Lower leg skin (tissue), 4 donors: ENCODE measurements around the gene LIPG. TPM values are rescaled to one million over a fixed set of nuclear protein-coding genes. Genes with fewer than 3 reads are reported as not detected.

ENCODE experiments used
- DNase-seq, 2 donors: peaks; one replicate each; pipeline ENCODE4 v3.0.0-alpha.2; 2019; ENCODE audit warnings: low spot score in 2 of 2
- H3K4me3 ChIP-seq: fragments of 200-600 bp; sonication (generic); 2 replicates; pipeline ENCODE4 v1.5.1; 2017; ENCODE audit warnings: mild to moderate bottlenecking, low read depth; ENCODE audit not compliant: poor library complexity, severe bottlenecking
- POLR2A ChIP-seq, 2 donors: fragments of 450-650 bp; IDR thresholded peaks; one replicate each; pipeline ENCODE4 v1.6.1; 2016 to 2017; ENCODE audit warnings: antibody characterized with exemption in 2 of 2, mild to moderate bottlenecking in 1 of 2, moderate library complexity in 1 of 2
- WGBS, 2 donors: methylation state at CpG; one replicate each; pipeline ENCODE4 v1.1.5; 2018; 5-methylcytosine and 5-hydroxymethylcytosine counted together
- intact Hi-C: fragments of 100-400 bp; cut with DNase I; formaldehyde crosslinking; loops from one replicate; pipeline ENCODE4 v1.15.0; 2023; ENCODE audit warnings: low total_unique reads
- total RNA-seq, 4 donors: library from RNA; depleted of rRNA; stranded (reverse); fragments of >200 nt; gene quantifications; one replicate each; pipeline ENCODE4 v1.1.0, GENCODE V29; 2016
- TF ChIP-seq, protein P1 (sequence below), 3 donors: fragments of 450-650 bp; IDR thresholded peaks; one replicate each; pipeline ENCODE4 v1.5.1; 2016; ENCODE audit warnings: antibody characterized with exemption in 3 of 3, mild to moderate bottlenecking in 3 of 3, moderate library complexity in 2 of 3

The LIPG gene
- total RNA-seq, 4 donors from 2014 or later, result 0.23 to 3.6 (median 2.0) TPM

DNA sequence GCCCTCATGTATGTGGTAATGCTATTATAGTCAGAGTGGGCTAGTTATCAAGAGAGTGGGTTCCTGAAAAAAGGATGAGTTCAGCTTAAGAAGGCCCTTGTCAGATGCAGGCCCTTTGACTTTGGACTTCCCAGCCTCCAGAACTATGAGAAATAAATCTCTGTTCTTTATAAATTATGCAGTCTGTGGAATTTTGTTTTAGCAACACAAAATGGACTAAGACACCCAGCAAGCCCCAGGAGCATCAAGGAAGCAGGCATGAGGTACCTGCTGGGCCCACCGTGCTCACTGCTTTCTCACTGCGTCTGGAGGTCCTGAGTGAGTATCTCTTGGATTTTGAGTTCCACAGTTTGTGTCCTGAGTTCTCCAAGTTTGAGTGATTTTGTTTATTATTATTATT is 35.9 kb upstream of the LIPG start:
- H3K4me3 ChIP-seq, result no peak overlapping the region
- intact Hi-C loops, result no loop called here
- 95 to 98% methylated on average over 2 of the region's 2 CpGs for WGBS, 2 donors
- TF ChIP-seq, protein P1, sequence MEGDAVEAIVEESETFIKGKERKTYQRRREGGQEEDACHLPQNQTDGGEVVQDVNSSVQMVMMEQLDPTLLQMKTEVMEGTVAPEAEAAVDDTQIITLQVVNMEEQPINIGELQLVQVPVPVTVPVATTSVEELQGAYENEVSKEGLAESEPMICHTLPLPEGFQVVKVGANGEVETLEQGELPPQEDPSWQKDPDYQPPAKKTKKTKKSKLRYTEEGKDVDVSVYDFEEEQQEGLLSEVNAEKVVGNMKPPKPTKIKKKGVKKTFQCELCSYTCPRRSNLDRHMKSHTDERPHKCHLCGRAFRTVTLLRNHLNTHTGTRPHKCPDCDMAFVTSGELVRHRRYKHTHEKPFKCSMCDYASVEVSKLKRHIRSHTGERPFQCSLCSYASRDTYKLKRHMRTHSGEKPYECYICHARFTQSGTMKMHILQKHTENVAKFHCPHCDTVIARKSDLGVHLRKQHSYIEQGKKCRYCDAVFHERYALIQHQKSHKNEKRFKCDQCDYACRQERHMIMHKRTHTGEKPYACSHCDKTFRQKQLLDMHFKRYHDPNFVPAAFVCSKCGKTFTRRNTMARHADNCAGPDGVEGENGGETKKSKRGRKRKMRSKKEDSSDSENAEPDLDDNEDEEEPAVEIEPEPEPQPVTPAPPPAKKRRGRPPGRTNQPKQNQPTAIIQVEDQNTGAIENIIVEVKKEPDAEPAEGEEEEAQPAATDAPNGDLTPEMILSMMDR (IDR thresholded peaks at IDR 0.05), result no peak
- no peak for TF ChIP-seq POLR2A (IDR thresholded peaks at IDR 0.05)
- no peak for DNase-seq

DNA sequence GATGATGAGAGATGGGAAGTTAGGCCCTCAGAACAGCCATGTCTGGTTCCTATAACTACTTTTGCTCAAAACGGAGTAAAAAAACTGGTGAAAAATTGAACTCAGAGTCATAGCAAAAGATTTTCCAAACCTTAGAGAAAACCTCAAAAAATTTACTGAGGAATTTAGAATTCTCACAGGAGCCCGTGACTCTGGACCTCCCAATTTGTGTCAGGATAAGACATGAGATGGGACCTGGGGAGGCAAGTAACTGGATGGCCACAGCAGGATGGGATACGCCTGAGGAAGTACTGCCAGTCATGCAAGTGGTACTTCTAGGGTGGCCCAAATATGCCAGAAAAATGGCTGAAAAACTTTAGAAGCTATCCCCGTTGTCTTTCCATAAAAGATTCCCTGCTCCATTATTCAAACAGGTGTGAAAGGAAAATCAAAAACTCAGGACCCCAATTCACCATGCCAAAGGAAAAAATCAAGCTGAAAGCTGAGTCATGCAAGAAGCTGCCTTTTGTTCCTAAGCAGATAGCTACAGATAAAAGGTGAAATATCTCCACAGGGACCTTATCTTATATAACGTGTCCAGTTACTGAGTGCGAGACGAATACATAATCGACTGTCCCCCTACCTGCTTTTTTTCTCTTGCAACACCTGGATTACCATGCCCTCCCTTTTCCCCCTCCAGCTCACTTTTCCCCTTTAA is 34.1 kb upstream of the LIPG start:
- intact Hi-C loops, result no loop called here
- 64 to 65% methylated on average over 8 of the region's 8 CpGs for WGBS, 2 donors

DNA sequence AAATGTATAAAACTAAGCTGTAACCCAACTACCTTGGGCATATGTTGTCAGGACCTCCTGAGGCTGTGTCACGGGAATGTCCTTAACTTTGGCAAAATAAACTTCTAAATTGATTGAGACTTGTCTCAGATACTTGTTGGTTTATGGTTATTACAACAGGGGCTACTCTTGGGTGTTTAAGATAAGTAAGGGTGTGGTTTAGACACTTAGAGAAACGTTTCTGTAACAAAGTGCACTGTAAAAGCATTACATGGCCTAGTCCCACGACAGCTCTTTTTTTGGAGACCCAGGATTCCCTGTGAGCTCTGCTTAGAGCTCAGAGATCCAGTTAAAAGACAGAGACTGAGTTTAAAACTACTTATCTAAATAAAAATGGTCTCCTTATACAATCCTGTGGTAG is 32.3 kb upstream of the LIPG start:
- DNase-seq, result no peak
- TF ChIP-seq, protein P1 (IDR thresholded peaks at IDR 0.05), result no peak
- no peak for TF ChIP-seq POLR2A (IDR thresholded peaks at IDR 0.05)
- intact Hi-C loops, result no loop called here
- WGBS, 2 donors, result 66 to 70% methylated on average over 3 of the region's 3 CpGs
- H3K4me3 ChIP-seq, result no peak overlapping the region

More for the DNA sequence above, 34.1 kb upstream of the LIPG start:
- no peak for TF ChIP-seq POLR2A (IDR thresholded peaks at IDR 0.05)
- TF ChIP-seq, protein P1 (IDR thresholded peaks at IDR 0.05), result no peak
- H3K4me3 ChIP-seq, result no peak overlapping the region
- no peak for DNase-seq

DNA sequence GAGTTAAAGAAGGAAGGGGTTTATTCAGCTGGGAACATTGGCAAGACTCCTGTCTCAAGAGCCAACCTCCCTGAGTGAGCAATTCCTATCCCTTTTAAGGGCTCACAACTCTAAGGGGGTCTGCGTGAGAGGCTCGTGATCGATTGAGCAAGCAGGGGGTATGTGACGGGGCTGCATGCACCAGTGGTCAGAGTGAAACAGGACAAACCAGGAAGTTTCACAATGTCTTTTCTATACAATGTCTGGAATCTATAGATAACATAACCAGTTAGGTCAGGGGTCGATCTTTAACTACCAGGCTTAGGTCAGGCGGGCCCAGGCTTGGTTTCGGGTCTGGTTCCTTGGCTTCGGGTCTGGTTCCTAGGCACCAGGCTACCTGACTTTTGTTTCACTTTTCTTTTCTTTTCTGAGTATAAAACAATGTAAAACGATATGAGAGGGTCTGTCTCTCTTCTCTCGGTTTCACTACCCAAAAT is 30.1 kb upstream of the LIPG start:
- TF ChIP-seq POLR2A (IDR thresholded peaks at IDR 0.05), result no peak
- TF ChIP-seq, protein P1 (IDR thresholded peaks at IDR 0.05), result no peak
- peak in 1 of 2 donors; percentile 66 for DNase-seq
- H3K4me3 ChIP-seq, result no peak overlapping the region
- WGBS, 2 donors, result 83 to 87% methylated on average over 10 of the region's 10 CpGs
- intact Hi-C loops, result no loop called here

DNA sequence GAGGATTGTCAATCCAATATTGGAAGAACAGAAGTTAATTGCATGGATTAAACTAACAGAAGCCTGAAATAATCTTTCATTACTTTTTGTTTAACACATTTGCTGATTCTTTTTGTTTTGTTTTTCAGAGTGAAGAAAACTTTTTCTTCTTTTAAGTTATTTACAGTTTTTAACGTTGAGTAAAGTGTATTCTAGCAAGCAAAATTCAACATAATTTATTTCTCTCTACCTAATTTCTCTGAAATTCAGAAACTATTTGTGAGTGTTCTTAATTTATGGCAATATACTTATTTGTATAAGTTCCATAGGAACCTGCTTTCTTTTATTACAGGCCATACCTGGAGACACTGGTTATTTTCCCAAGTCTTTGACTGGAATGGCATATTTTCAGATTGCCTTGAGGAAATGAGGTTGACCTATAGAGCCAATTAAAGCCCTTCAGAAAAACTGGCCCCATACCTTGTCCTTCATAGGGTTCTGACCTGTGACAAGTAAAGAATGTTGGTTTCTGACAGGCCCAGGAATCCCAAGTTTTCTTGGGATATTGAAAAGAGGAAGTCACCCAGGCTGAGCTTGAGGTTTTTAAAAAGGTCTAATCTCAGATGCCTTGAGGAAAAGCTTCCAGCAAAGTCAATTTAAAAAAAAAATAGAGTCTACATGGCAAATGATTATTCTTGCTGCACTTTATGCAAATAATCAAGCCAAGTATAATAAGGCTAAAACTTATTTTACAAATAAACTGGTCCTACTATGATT is 26.8 kb upstream of the LIPG start:
- intact Hi-C loops, result no loop called here
- 84 to 90% methylated on average over 1 of the region's 1 CpG for WGBS, 2 donors
- no peak for TF ChIP-seq POLR2A (IDR thresholded peaks at IDR 0.05)
- TF ChIP-seq, protein P1 (IDR thresholded peaks at IDR 0.05), result no peak
- H3K4me3 ChIP-seq, result no peak overlapping the region
- no peak for DNase-seq
